Esophagus squamous epithelium (tissue), 5 donors: ENCODE results near the gene FKBP7. TPM values are rescaled to one million over a fixed set of nuclear protein-coding genes. Genes with fewer than 3 reads are reported as not detected.

Experiments used
- DNase-seq: peaks from one replicate; lab custom pipeline; 2025; lab: John Stamatoyannopoulos, UW
- H3K27ac ChIP-seq, 4 donors: fragments of 200-600 bp; sonication (generic); one replicate each; pipeline ENCODE4 v1.5.1; 2016 to 2019; ENCODE audit warnings: mild to moderate bottlenecking in 1 of 4
- H3K27me3 ChIP-seq, 4 donors: fragments of 200-600 bp; sonication (generic); 1 replicate in 3 of 4; 2 replicates in 1 of 4; pipeline versions ENCODE4 v1.5.1 to v1.6.0; 2017 to 2021; ENCODE audit warnings: antibody characterized with exemption in 1 of 4
- H3K36me3 ChIP-seq, 3 donors: fragments of 200-600 bp; sonication (generic); one replicate each; pipeline ENCODE4 v1.5.1; 2016 to 2019
- H3K4me1 ChIP-seq, 3 donors: fragments of 200-600 bp; sonication (generic); one replicate each; pipeline ENCODE4 v1.5.1; 2017 to 2019
- H3K4me3 ChIP-seq, 4 donors: fragments of 200-600 bp; sonication (generic); 1 replicate in 3 of 4; 2 replicates in 1 of 4; pipeline ENCODE4 v1.5.1; 2016 to 2019; ENCODE audit warnings: mild to moderate bottlenecking in 2 of 4, moderate library complexity in 1 of 4
- H3K9me3 ChIP-seq, 3 donors: fragments of 200-600 bp; sonication (generic); one replicate each; pipeline ENCODE4 v1.5.1; 2016 to 2019
- CTCF ChIP-seq, 6 experiments: fragments of 450-650 bp in 4 of 6; fragments of 200-600 bp in 2 of 6; sonication (generic) in 2 of 6; IDR thresholded peaks; one replicate each; pipeline ENCODE4 v1.5.1; 2016 to 2019; ENCODE audit warnings: antibody characterized with exemption in 6 of 6, mild to moderate bottlenecking in 4 of 6, moderate library complexity in 4 of 6
- POLR2A ChIP-seq, 4 donors: fragments of 450-650 bp; IDR thresholded peaks; one replicate each; pipeline ENCODE4 v1.6.1; 2017; ENCODE audit warnings: antibody characterized with exemption in 4 of 4, mild to moderate bottlenecking in 4 of 4, moderate library complexity in 3 of 4
- WGBS, 2 donors: methylation state at CpG; one replicate each; pipeline ENCODE4 v1.1.5; 2018; 5-methylcytosine and 5-hydroxymethylcytosine counted together
- intact Hi-C: fragments of 100-400 bp; cut with DNase I; formaldehyde crosslinking; loops from one replicate; pipeline ENCODE4 v1.15.0; 2022
- total RNA-seq, 4 donors: library from RNA; depleted of rRNA; stranded (reverse); fragments of >200 nt; gene quantifications; one replicate each; pipeline ENCODE4 v1.1.0, GENCODE V29; 2016
- donor health status: DM: yes; HTN: yes; CAD: no.

FKBP7 gene
- total RNA-seq, 4 donors from 2014 or later = 0.83 to 10.5 (median 1.4) TPM

GRCh38 chr2:178480227-178481181, 2.1 kb upstream of the FKBP7 start, which contains the start of gene PLEKHA3:
TSS of gene PLEKHA3 (plus strand) at chr2:178480457. CDS start at chr2:178480870, 413 bp downstream.
- Histone ChIP-seq H3K27ac (peak within 1 kb of the TSS; percentile 88 to 97 (median 94)), H3K9me3 (no peaks in the 10 kb centered on the region), H3K4me3 (peak within 1 kb of the TSS; percentile 79 to 83 (median 82)), H3K27me3 (no peaks in the 10 kb centered on the region), H3K36me3 (no peaks in the 10 kb centered on the region), H3K4me1 (peaks cover 12 to 70% (median 43%) of the 10 kb centered on the region in 3 donors)
- intact Hi-C loops = no loop called here
- DNase-seq = peak; percentile 55
- TF ChIP-seq CTCF (IDR thresholded peaks at IDR 0.05) (peak in 1 of 6 experiments; percentile 10), POLR2A (IDR thresholded peaks at IDR 0.05) (peak in 3 of 4 donors; percentile 76 to 88 (median 86))
- 0% methylated on average over 6 to 12 of the region's 92 CpGs for WGBS, 2 donors

GRCh38 chr2:178479758-178480226, 1.4 kb upstream of the FKBP7 start:
- intact Hi-C loops = no loop called here
- TF ChIP-seq CTCF (IDR thresholded peaks at IDR 0.05) = no peak
- TF ChIP-seq POLR2A (IDR thresholded peaks at IDR 0.05) = no peak
- Histone ChIP-seq H3K9me3 (no peaks in the 10 kb centered on the region), H3K27ac (peak overlapping the region; percentile 88 to 97 (median 94)), H3K27me3 (no peaks in the 10 kb centered on the region), H3K4me3 (peak overlapping the region; percentile 66 to 83 (median 82)), H3K36me3 (no peaks in the 10 kb centered on the region), H3K4me1 (peaks cover 12 to 64% (median 43%) of the 10 kb centered on the region in 3 donors)
- no peak for DNase-seq
- WGBS, 2 donors = 15 to 27% methylated on average over 14 to 19 of the region's 19 CpGs

- 27 to 53% methylated on average over 4 of the region's 4 CpGs for WGBS, 2 donors
- H3K9me3 ChIP-seq = no peaks in the 10 kb centered on the region
- H3K27ac ChIP-seq = peak overlapping the region; percentile 88 to 97 (median 94)
- H3K27me3 ChIP-seq = no peaks in the 10 kb centered on the region
- no peaks in the 10 kb centered on the region for H3K36me3 ChIP-seq
- DNase-seq = no peak
- TF ChIP-seq POLR2A (IDR thresholded peaks at IDR 0.05) = no peak
- TF ChIP-seq CTCF (IDR thresholded peaks at IDR 0.05) = no peak
- H3K4me1 ChIP-seq = peaks cover 12 to 62% (median 39%) of the 10 kb centered on the region in 3 donors
- intact Hi-C loops = no loop called here
- peak overlapping the region; percentile 44 to 83 (median 69) for H3K4me3 ChIP-seq
These were observed 846 bp upstream of the FKBP7 start for GRCh38 chr2:178479275-178479616.

GRCh38 chr2:178478130-178478438, 316 bp downstream of the FKBP7 start:
- peak overlapping the region; percentile 44 to 83 (median 69) for H3K4me3 ChIP-seq
- peak overlapping the region; percentile 88 to 97 (median 94) for H3K27ac ChIP-seq
- DNase-seq = no peak
- intact Hi-C loops = no loop called here
- no peaks in the 10 kb centered on the region for H3K27me3 ChIP-seq
- H3K4me1 ChIP-seq = peaks cover 12 to 59% (median 34%) of the 10 kb centered on the region in 3 donors
- no peaks in the 10 kb centered on the region for H3K36me3 ChIP-seq
- no peaks in the 10 kb centered on the region for H3K9me3 ChIP-seq
- WGBS, 2 donors = 0% methylated on average over 10 of the region's 10 CpGs
- TF ChIP-seq POLR2A (IDR thresholded peaks at IDR 0.05) (no peak), CTCF (IDR thresholded peaks at IDR 0.05) (no peak)
